ENCODE data around the gene PTER. TPM values are rescaled to one million over a fixed set of nuclear protein-coding genes. Genes with fewer than 3 reads are reported as not detected.

The PTER gene
- total RNA-seq, 1 donor from 2014 or later, result 2.3 TPM

DNA sequence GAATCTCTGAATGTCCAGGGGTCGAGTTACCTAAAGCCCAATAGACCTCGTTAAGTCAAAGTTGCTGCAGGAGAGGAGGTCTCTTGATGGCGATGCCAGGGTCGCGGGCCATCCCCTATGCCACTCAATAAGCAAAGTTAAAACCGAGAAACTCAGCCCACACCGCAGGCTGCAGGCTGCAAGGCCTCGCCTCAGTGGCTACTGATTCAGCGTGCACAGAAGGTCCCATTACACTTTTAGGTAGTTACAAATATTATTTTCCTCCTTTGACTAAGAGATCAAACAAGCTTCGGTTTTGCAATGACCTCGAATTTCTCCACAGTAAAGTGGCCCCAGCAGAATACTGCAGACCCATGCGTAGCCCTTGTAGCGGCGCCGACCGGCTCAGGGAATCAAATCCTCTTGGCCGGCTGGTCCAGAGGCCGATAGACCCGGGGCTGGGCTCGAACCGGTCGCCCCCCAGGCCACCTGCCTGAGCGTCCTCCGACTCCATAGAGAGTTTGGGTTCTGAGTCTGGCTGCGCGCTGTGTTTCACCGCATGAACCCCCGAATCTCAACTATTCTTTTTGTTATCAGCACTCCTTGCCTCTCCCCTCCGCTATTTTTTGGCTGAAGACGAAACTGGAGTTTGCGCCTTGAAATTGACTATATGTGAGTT, 82.6 kb downstream of the PTER start:
- H3K27ac Mint-ChIP-seq (ENCODE audit: unreplicated experiment), result no peak overlapping the region

DNA sequence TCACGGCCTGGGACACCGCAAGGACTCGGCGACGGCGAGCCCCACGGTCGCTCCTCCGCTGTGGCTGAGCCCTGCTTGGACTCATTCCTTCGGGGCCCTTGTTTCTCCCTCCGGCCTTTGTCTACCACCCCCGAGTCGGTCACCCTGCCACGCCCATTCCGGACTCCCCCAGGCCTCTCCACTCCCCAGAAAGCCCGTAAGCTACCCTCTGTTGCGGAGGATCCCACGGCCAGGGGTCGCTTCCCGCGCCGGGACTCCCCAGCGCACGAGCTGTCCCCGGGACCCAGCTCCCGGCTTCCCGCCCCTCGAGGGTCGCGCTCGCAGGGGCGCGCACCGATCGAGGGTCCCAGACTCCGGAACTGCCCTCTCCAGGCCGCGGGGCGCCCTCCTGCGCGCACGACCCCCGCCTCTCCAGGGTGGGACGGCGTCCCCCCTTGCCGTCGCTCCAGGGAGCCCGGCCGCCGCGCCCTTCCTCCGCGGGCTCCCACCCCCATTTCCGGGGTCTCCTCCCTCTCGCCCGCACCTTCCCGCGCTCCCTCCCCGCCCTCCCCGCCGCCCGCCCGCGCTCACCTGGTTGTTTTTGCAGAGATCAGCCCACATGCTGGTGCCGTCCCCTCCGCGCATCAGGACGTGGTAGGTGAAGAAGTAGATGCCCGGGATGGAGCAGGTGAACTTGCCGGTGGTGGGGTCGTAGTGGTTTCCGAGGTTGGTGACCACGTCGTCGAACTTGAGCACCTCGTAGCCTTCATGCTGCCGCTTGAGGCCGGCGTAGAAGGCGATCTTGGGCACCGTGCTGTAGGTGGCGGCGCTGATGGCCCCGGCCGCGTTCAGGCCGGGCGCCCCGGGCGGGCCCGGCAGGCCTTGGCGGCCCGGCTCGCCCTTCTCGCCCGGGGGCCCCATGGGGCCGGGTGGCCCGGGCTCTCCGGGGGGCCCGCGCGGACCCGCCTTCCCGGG, 83.4 kb downstream of the PTER start:
- peaks cover 13% of the 10 kb centered on the region for H3K27me3 Mint-ChIP-seq (ENCODE audit: unreplicated experiment)
- H3K4me1 Mint-ChIP-seq (ENCODE audit: unreplicated experiment), result peaks cover 7% of the 10 kb centered on the region
- no peak overlapping the region for H3K27ac Mint-ChIP-seq (ENCODE audit: unreplicated experiment)
- H3K36me3 Mint-ChIP-seq (ENCODE audit: low read depth, unreplicated experiment), result no peaks in the 10 kb centered on the region
- H3K9me3 Mint-ChIP-seq (ENCODE audit: unreplicated experiment), result no peaks in the 10 kb centered on the region
- TF ChIP-seq, protein P1, sequence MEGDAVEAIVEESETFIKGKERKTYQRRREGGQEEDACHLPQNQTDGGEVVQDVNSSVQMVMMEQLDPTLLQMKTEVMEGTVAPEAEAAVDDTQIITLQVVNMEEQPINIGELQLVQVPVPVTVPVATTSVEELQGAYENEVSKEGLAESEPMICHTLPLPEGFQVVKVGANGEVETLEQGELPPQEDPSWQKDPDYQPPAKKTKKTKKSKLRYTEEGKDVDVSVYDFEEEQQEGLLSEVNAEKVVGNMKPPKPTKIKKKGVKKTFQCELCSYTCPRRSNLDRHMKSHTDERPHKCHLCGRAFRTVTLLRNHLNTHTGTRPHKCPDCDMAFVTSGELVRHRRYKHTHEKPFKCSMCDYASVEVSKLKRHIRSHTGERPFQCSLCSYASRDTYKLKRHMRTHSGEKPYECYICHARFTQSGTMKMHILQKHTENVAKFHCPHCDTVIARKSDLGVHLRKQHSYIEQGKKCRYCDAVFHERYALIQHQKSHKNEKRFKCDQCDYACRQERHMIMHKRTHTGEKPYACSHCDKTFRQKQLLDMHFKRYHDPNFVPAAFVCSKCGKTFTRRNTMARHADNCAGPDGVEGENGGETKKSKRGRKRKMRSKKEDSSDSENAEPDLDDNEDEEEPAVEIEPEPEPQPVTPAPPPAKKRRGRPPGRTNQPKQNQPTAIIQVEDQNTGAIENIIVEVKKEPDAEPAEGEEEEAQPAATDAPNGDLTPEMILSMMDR (IDR thresholded peaks at IDR 0.05; ENCODE audit: unreplicated experiment), result no peak
- peak overlapping the region; percentile 90 for H3K4me3 Mint-ChIP-seq (ENCODE audit: unreplicated experiment)
- DNase-seq (ENCODE audit: low spot score), result peak; percentile 13

More for the DNA sequence above, 82.6 kb downstream of the PTER start:
- Mint-ChIP-seq H3K4me1 (ENCODE audit: unreplicated experiment) (peaks cover 7% of the 10 kb centered on the region), H3K9me3 (ENCODE audit: unreplicated experiment) (no peaks in the 10 kb centered on the region), H3K36me3 (ENCODE audit: low read depth, unreplicated experiment) (no peaks in the 10 kb centered on the region), H3K4me3 (ENCODE audit: unreplicated experiment) (peak overlapping the region; percentile 90), H3K27me3 (ENCODE audit: unreplicated experiment) (peaks cover 11% of the 10 kb centered on the region)
- TF ChIP-seq, protein P1 (IDR thresholded peaks at IDR 0.05; ENCODE audit: unreplicated experiment), result no peak
- DNase-seq (ENCODE audit: low spot score), result no peak

DNA sequence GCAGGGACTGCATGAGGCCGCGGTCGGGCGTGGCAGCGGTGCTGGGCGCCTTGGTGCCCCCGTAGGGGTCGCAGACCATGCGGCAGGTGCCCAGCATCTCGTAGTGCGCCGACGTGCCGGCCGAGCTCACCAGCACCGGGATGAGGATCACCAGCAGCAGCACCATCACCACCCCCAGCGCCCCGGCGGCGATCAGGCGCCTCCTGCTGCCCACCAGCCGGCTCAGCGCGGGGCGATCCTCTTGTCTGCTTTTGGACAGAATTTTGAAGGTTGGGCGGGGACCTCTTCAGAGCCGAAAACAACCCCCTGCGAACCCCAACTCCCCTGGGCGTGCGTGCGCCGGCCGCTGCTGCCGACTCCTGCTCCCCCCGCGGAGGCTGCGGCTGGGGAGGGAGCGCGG, 84.1 kb downstream of the PTER start:
- Mint-ChIP-seq H3K27me3 (ENCODE audit: unreplicated experiment) (peaks cover 13% of the 10 kb centered on the region), H3K4me3 (ENCODE audit: unreplicated experiment) (no peak overlapping the region), H3K9me3 (ENCODE audit: unreplicated experiment) (no peaks in the 10 kb centered on the region), H3K36me3 (ENCODE audit: low read depth, unreplicated experiment) (no peaks in the 10 kb centered on the region), H3K4me1 (ENCODE audit: unreplicated experiment) (peaks cover 7% of the 10 kb centered on the region), H3K27ac (ENCODE audit: unreplicated experiment) (no peak overlapping the region)
- peak; percentile 54 for DNase-seq (ENCODE audit: low spot score)
- TF ChIP-seq, protein P1 (IDR thresholded peaks at IDR 0.05; ENCODE audit: unreplicated experiment), result no peak

DNA sequence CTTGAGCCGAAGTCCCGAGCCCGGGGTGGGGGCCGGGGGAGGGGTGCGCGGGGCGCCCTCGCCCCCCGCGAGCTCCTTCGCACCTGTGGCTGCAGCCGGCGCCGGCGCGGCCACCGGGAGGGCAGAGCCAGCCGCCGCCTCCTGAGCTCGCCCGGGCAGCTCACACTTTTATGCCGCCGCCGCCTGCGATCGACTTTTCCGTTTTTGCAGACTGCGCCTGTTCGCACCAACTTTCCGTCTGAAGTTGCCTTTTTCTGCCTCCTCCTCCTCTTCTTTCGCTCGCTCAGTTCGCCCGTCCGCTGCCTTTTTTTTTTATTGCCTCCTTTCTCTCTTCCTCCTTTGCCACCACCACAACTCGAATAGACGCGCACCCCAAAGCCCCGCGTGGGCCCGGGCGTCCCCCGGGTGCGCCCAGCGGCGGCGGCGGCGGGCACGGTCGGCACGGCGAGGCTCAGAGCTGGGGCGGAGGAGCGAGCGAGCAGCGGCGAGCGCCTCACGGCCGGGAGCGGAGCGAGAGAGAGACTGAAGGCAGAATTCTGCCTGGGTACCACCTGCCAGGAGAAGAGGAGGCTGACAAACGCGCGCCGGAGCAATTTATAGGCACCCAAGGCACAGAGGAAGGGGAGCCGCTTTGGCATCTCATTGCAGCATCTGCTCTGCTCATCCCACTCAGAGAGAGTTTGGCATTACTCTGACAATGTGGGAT, 84.7 kb downstream of the PTER start, which contains the start of gene C1QL3:
Gene C1QL3, minus strand, starts transcription at position 569 of the 706 bp plus-strand sequence. CDS start 814 bp downstream, outside the sequence.
- TF ChIP-seq, protein P1 (IDR thresholded peaks at IDR 0.05; ENCODE audit: unreplicated experiment), result no peak
- DNase-seq (ENCODE audit: low spot score), result peak; percentile 51
- Mint-ChIP-seq H3K9me3 (ENCODE audit: unreplicated experiment) (no peaks in the 10 kb centered on the region), H3K4me1 (ENCODE audit: unreplicated experiment) (peaks cover 7% of the 10 kb centered on the region), H3K36me3 (ENCODE audit: low read depth, unreplicated experiment) (no peaks in the 10 kb centered on the region), H3K27ac (ENCODE audit: unreplicated experiment) (no peak within 1 kb of the TSS), H3K27me3 (ENCODE audit: unreplicated experiment) (peaks cover 13% of the 10 kb centered on the region), H3K4me3 (ENCODE audit: unreplicated experiment) (peak within 1 kb of the TSS; percentile 87)
